ENCODE results near the gene ATXN7. TPM values are rescaled to one million over a fixed set of nuclear protein-coding genes. Genes with fewer than 3 reads are reported as not detected.

The ATXN7 gene
- total RNA-seq, 1 donor from 2014 or later, result 22.1 TPM

DNA sequence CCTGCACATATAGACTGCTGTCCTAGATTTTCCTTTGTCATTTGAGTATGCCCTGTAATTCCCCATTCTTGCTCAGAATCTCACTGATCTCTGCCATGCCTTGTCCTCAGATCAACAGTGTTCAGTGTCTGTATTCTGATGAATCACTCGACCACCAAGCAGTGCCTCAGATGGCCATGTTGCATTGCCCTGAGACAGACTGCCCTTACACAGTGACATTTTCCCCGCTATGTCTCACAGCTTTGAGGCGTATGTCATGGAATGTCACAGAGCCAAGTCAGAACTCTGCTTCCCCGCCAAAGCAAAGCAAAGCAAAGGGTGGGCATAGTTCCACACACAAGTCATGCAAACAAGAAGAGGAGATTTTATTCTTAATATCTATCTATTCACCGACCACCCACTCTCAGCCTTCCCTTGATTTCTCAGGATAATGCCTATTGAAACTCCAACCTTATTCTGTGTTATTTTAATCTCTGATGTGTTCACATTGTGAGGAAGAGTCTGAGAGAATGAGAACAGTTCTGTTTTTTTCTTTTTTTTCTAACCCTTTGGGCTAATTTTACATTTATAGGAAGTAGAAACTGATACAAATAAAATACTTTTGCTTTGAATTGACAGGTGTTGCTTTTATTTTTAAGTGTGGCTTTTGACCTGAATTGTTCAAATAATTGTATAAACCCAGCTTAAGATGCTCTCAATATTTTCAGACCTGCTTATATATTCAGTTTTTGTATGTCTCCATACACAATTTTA lies 176.5 kb downstream of the ATXN7 start:
- no peak for TF ChIP-seq CTCF (IDR thresholded peaks at IDR 0.05; ENCODE audit: partially characterized antibody, unreplicated experiment)
- Mint-ChIP-seq H3K36me3 (ENCODE audit: unreplicated experiment) (no peaks in the 10 kb centered on the region), H3K27me3 (ENCODE audit: unreplicated experiment) (no peaks in the 10 kb centered on the region), H3K9me3 (ENCODE audit: unreplicated experiment) (peaks cover 3% of the 10 kb centered on the region), H3K27ac (ENCODE audit: unreplicated experiment) (no peak overlapping the region), H3K4me1 (ENCODE audit: low read depth, unreplicated experiment) (peaks cover 11% of the 10 kb centered on the region), H3K4me3 (ENCODE audit: unreplicated experiment) (no peak overlapping the region)
- no peak for DNase-seq

GRCh38 chr3:64042952-64043351 lies 179.3 kb downstream of the ATXN7 start:
- no peaks in the 10 kb centered on the region for H3K9me3 Mint-ChIP-seq (ENCODE audit: unreplicated experiment)
- peaks cover 5% of the 10 kb centered on the region for H3K36me3 Mint-ChIP-seq (ENCODE audit: unreplicated experiment)
- peaks cover 18% of the 10 kb centered on the region for H3K4me1 Mint-ChIP-seq (ENCODE audit: low read depth, unreplicated experiment)
- no peaks in the 10 kb centered on the region for H3K27me3 Mint-ChIP-seq (ENCODE audit: unreplicated experiment)
- DNase-seq, result no peak
- TF ChIP-seq CTCF (IDR thresholded peaks at IDR 0.05; ENCODE audit: partially characterized antibody, unreplicated experiment), result no peak
- H3K4me3 Mint-ChIP-seq (ENCODE audit: unreplicated experiment), result no peak overlapping the region
- no peak overlapping the region for H3K27ac Mint-ChIP-seq (ENCODE audit: unreplicated experiment)

GRCh38 chr3:64046592-64046991 lies 182.9 kb downstream of the ATXN7 start:
- DNase-seq, result no peak
- no peak overlapping the region for H3K27ac Mint-ChIP-seq (ENCODE audit: unreplicated experiment)
- peaks cover 5% of the 10 kb centered on the region for H3K36me3 Mint-ChIP-seq (ENCODE audit: unreplicated experiment)
- H3K9me3 Mint-ChIP-seq (ENCODE audit: unreplicated experiment), result no peaks in the 10 kb centered on the region
- H3K27me3 Mint-ChIP-seq (ENCODE audit: unreplicated experiment), result no peaks in the 10 kb centered on the region
- TF ChIP-seq CTCF (IDR thresholded peaks at IDR 0.05; ENCODE audit: partially characterized antibody, unreplicated experiment), result no peak
- H3K4me3 Mint-ChIP-seq (ENCODE audit: unreplicated experiment), result no peak overlapping the region
- H3K4me1 Mint-ChIP-seq (ENCODE audit: low read depth, unreplicated experiment), result peaks cover 9% of the 10 kb centered on the region

- Mint-ChIP-seq H3K36me3 (ENCODE audit: unreplicated experiment) (peaks cover 5% of the 10 kb centered on the region), H3K4me3 (ENCODE audit: unreplicated experiment) (no peak overlapping the region), H3K27me3 (ENCODE audit: unreplicated experiment) (no peaks in the 10 kb centered on the region), H3K9me3 (ENCODE audit: unreplicated experiment) (no peaks in the 10 kb centered on the region), H3K4me1 (ENCODE audit: low read depth, unreplicated experiment) (peaks cover 9% of the 10 kb centered on the region), H3K27ac (ENCODE audit: unreplicated experiment) (no peak overlapping the region)
- no peak for DNase-seq
- TF ChIP-seq CTCF (IDR thresholded peaks at IDR 0.05; ENCODE audit: partially characterized antibody, unreplicated experiment), result no peak
Measured at GRCh38 chr3:64046996-64047594, 183.4 kb downstream of the ATXN7 start.

DNA sequence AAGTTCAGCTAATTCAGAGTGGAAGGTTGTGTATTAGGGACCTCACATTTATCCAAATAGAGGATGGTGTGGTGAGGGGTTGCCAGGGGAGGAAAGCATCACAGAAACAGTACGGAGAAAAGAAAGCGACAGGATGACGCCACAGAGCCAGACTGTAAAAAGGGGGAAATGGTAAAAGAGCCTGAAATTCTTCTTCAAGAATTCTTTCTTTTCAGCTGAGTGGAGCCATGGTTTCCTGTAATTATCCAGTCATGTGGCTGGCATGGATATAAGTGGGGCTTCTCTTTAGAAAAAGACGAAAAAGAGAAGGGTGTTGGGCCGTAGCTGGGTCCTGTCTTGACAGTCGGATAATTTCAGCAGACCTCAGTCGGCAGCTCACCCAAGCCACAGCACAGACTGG lies 184.1 kb downstream of the ATXN7 start:
- no peak overlapping the region for H3K4me3 Mint-ChIP-seq (ENCODE audit: unreplicated experiment)

More for the DNA sequence above, 184.1 kb downstream of the ATXN7 start:
- Mint-ChIP-seq H3K9me3 (ENCODE audit: unreplicated experiment) (no peaks in the 10 kb centered on the region), H3K36me3 (ENCODE audit: unreplicated experiment) (peaks cover 5% of the 10 kb centered on the region), H3K4me1 (ENCODE audit: low read depth, unreplicated experiment) (peaks cover 9% of the 10 kb centered on the region), H3K27ac (ENCODE audit: unreplicated experiment) (no peak overlapping the region), H3K27me3 (ENCODE audit: unreplicated experiment) (no peaks in the 10 kb centered on the region)
- no peak for DNase-seq
- TF ChIP-seq CTCF (IDR thresholded peaks at IDR 0.05; ENCODE audit: partially characterized antibody, unreplicated experiment), result no peak
